Measurements from ENCODE around the gene CTNNAL1.
"Not testable (repeated sequence)": the region's sequence is repeated elsewhere in the genome, so short reads cannot be mapped to it uniquely, and the experiment has no call there.

CTNNAL1 gene

GRCh38 chr9:109012876-109013678 lies at the start of gene CTNNAL1:
Gene CTNNAL1, minus strand, starts transcription at chr9:109013499. Its CDS starts 57 bp downstream, at chr9:109013442.
- DNase-seq = peak; percentile 54 to 56

- no peak for DNase-seq
These were observed 49.2 kb upstream of the CTNNAL1 start for GRCh38 chr9:109062543-109062942.

GRCh38 chr9:109060191-109060590 lies 46.9 kb upstream of the CTNNAL1 start:
- no peak for DNase-seq

- DNase-seq = not testable (repeated sequence)
These were observed 39.8 kb upstream of the CTNNAL1 start for GRCh38 chr9:109053121-109053520.

GRCh38 chr9:109052416-109052815 lies 39.1 kb upstream of the CTNNAL1 start:
- DNase-seq = no peak

- no peak for DNase-seq
These were observed 38.4 kb upstream of the CTNNAL1 start for GRCh38 chr9:109051733-109052132.

- no peak for DNase-seq
These were observed 37.1 kb upstream of the CTNNAL1 start for GRCh38 chr9:109050444-109050843.

- DNase-seq = no peak
These were observed 35.5 kb upstream of the CTNNAL1 start for GRCh38 chr9:109048822-109049221.

- no peak for DNase-seq
These were observed 34.0 kb upstream of the CTNNAL1 start for GRCh38 chr9:109047259-109047658.

- DNase-seq = no peak
These were observed 33.0 kb upstream of the CTNNAL1 start for GRCh38 chr9:109046346-109046745.

- DNase-seq = no peak
These were observed 30.3 kb upstream of the CTNNAL1 start for GRCh38 chr9:109043578-109043977.

GRCh38 chr9:109040571-109040970 lies 27.3 kb upstream of the CTNNAL1 start:
- no peak for DNase-seq

- DNase-seq = no peak
These were observed 26.2 kb upstream of the CTNNAL1 start for GRCh38 chr9:109039539-109039938.

- DNase-seq = no peak
These were observed 24.8 kb upstream of the CTNNAL1 start for GRCh38 chr9:109037946-109038715.

GRCh38 chr9:109036744-109037680 lies 23.7 kb upstream of the CTNNAL1 start:
- no peak for DNase-seq

- no peak for DNase-seq
These were observed 22.6 kb upstream of the CTNNAL1 start for GRCh38 chr9:109035684-109036423.

GRCh38 chr9:109033941-109034700 lies 20.8 kb upstream of the CTNNAL1 start:
- DNase-seq = no peak

- DNase-seq = no peak
These were observed 17.9 kb upstream of the CTNNAL1 start for GRCh38 chr9:109031241-109031640.

GRCh38 chr9:109030426-109030825 lies 17.1 kb upstream of the CTNNAL1 start:
- no peak for DNase-seq

- no peak for DNase-seq
These were observed 15.2 kb upstream of the CTNNAL1 start for GRCh38 chr9:109028457-109028856.

GRCh38 chr9:109027176-109027575 lies 13.9 kb upstream of the CTNNAL1 start:
- no peak for DNase-seq
